Esophagus muscularis mucosa (tissue), 4 donors: ENCODE data around the gene TAS2R4. TPM values are rescaled to one million over a fixed set of nuclear protein-coding genes. Genes with fewer than 3 reads are reported as not detected.

ENCODE experiments used
- DNase-seq: peaks from one replicate; pipeline ENCODE4 v3.0.0-alpha.2; 2017; ENCODE audit errors: extremely low spot score
- H3K27ac ChIP-seq, 4 donors: fragments of 200-600 bp; sonication (generic); replicated peaks in 1 of 4; 1 replicate in 3 of 4; 2 replicates in 1 of 4; pipeline ENCODE4 v1.5.1; 2016 to 2019; ENCODE audit warnings: mild to moderate bottlenecking in 1 of 4
- H3K27me3 ChIP-seq, 4 donors: fragments of 200-600 bp; sonication (generic); one replicate each; pipeline versions ENCODE4 v1.5.1 to v1.6.0; 2016 to 2019
- H3K36me3 ChIP-seq, 4 donors: fragments of 200-600 bp; sonication (generic); one replicate each; pipeline ENCODE4 v1.5.1; 2016 to 2019
- H3K4me1 ChIP-seq, 4 donors: fragments of 200-600 bp; sonication (generic); one replicate each; pipeline ENCODE4 v1.5.1; 2016 to 2019
- H3K4me3 ChIP-seq, 4 donors: fragments of 200-600 bp; sonication (generic); 1 replicate in 2 of 4; 2 replicates in 2 of 4; pipeline ENCODE4 v1.5.1; 2016 to 2019; ENCODE audit warnings: mild to moderate bottlenecking in 4 of 4, moderate library complexity in 1 of 4
- H3K9me3 ChIP-seq, 4 donors: fragments of 200-600 bp; sonication (generic); 1 replicate in 3 of 4; 2 replicates in 1 of 4; pipeline ENCODE4 v1.5.1; 2016 to 2019
- CTCF ChIP-seq, 3 experiments: fragments of 200-600 bp in 2 of 3; fragments of 450-650 bp in 1 of 3; sonication (generic) in 2 of 3; IDR thresholded peaks; one replicate each; pipeline ENCODE4 v1.5.1; 2017 to 2019; ENCODE audit warnings: antibody characterized with exemption in 3 of 3, mild to moderate bottlenecking in 2 of 3, moderate library complexity in 1 of 3
- EP300 ChIP-seq: sonication (generic); formaldehyde crosslinking; IDR thresholded peaks from one replicate; pipeline ENCODE4 v1.6.1; 2017; ENCODE audit warnings: antibody characterized with exemption
- POLR2A ChIP-seq: fragments of 450-650 bp; IDR thresholded peaks from one replicate; pipeline ENCODE4 v1.6.1; 2017; ENCODE audit warnings: antibody characterized with exemption, moderate library complexity, mild to moderate bottlenecking, low read depth
- POLR2AphosphoS5 ChIP-seq, 2 donors: sonication (generic); formaldehyde crosslinking; IDR thresholded peaks; one replicate each; pipeline ENCODE4 v1.6.1; 2017; ENCODE audit warnings: antibody characterized with exemption in 2 of 2
- WGBS: methylation state at CpG from one replicate; pipeline ENCODE4 v1.1.5; 2018; 5-methylcytosine and 5-hydroxymethylcytosine counted together
- intact Hi-C: fragments of 100-400 bp; cut with DNase I; formaldehyde crosslinking; loops from one replicate; pipeline ENCODE4 v1.15.1; 2023
- total RNA-seq, 4 donors: library from RNA; depleted of rRNA; stranded (reverse); fragments of >200 nt; gene quantifications; one replicate each; pipeline versions ENCODE4 v1.1.0 to v1.2.1, GENCODE V29; 2016

Gene TAS2R4
- total RNA-seq: 1 to 10 TPM in 2 of 4 donors, under 1 TPM in 1, not detected in 1; 0.33 to 1.3 (median 1.2) TPM

GRCh38 chr7:141776374-141776773, at the start of gene TAS2R4:
TSS of gene TAS2R4 (plus strand) at chr7:141776674. CDS start at chr7:141778489, 1,815 bp downstream.
- no peak within 1 kb of the TSS for H3K27ac ChIP-seq
- peaks cover 0 to 34% (median 23%) of the 10 kb centered on the region in 4 donors for H3K36me3 ChIP-seq
- 96% methylated on average over 1 of the region's 1 CpG for WGBS
- intact Hi-C loops: no loop called here
- H3K4me3 ChIP-seq: no peak within 1 kb of the TSS
- H3K9me3 ChIP-seq: peaks cover 0 to 6% (median 0%) of the 10 kb centered on the region in 4 donors
- no peaks in the 10 kb centered on the region for H3K4me1 ChIP-seq
- no peaks in the 10 kb centered on the region for H3K27me3 ChIP-seq
- DNase-seq: no peak
- TF ChIP-seq CTCF (IDR thresholded peaks at IDR 0.05) (no peak), EP300 (no peak), POLR2AphosphoS5 (IDR thresholded peaks at IDR 0.05) (no peak)

- Histone ChIP-seq H3K27me3 (no peaks in the 10 kb centered on the region), H3K9me3 (no peaks in the 10 kb centered on the region), H3K36me3 (no peaks in the 10 kb centered on the region), H3K4me3 (no peak overlapping the region), H3K27ac (no peak overlapping the region), H3K4me1 (no peaks in the 10 kb centered on the region)
- DNase-seq: no peak
- TF ChIP-seq CTCF (IDR thresholded peaks at IDR 0.05) (no peak), POLR2AphosphoS5 (IDR thresholded peaks at IDR 0.05) (no peak), POLR2A (no peak), EP300 (no peak)
- 100% methylated on average over 1 of the region's 1 CpG for WGBS
- intact Hi-C loops: no loop called here
These were observed 47.5 kb upstream of the TAS2R4 start for GRCh38 chr7:141729020-141729419.

- no peak for DNase-seq
- no peak overlapping the region for H3K4me3 ChIP-seq
- H3K27ac ChIP-seq: no peak overlapping the region
- H3K4me1 ChIP-seq: no peaks in the 10 kb centered on the region
- no peaks in the 10 kb centered on the region for H3K27me3 ChIP-seq
- 71% methylated on average over 24 of the region's 24 CpGs for WGBS
- TF ChIP-seq POLR2AphosphoS5 (IDR thresholded peaks at IDR 0.05): no peak
- no peaks in the 10 kb centered on the region for H3K9me3 ChIP-seq
- intact Hi-C loops: no loop called here
- H3K36me3 ChIP-seq: no peaks in the 10 kb centered on the region
These were observed 44.9 kb upstream of the TAS2R4 start for GRCh38 chr7:141731476-141732149.

GRCh38 chr7:141737118-141737835, 39.2 kb upstream of the TAS2R4 start:
- Histone ChIP-seq H3K4me3 (peak overlapping the region; percentile 76 to 78 (median 77)), H3K27me3 (no peaks in the 10 kb centered on the region), H3K27ac (peak overlapping the region; percentile 81 to 83 (median 82)), H3K36me3 (peaks cover 8 to 24% (median 21%) of the 10 kb centered on the region in 4 donors), H3K9me3 (no peaks in the 10 kb centered on the region), H3K4me1 (peaks cover 15 to 37% (median 25%) of the 10 kb centered on the region in 4 donors)
- TF ChIP-seq EP300 (no peak), CTCF (IDR thresholded peaks at IDR 0.05) (no peak), POLR2A (no peak), POLR2AphosphoS5 (IDR thresholded peaks at IDR 0.05) (no peak)
- intact Hi-C loops: loop anchor here (5.0 kb wide), 1 partner anchor 35 kb away; the partner anchor contains the start of gene DENND11
- 69% methylated on average over 11 of the region's 11 CpGs for WGBS
- DNase-seq: no peak

- 2% methylated on average over 43 of the region's 46 CpGs for WGBS
- H3K4me1 ChIP-seq: peaks cover 15 to 37% (median 25%) of the 10 kb centered on the region in 4 donors
- peak within 1 kb of the TSS; percentile 76 to 78 (median 77) for H3K4me3 ChIP-seq
- peak within 1 kb of the TSS; percentile 81 to 83 (median 82) for H3K27ac ChIP-seq
- H3K36me3 ChIP-seq: peaks cover 15 to 32% (median 28%) of the 10 kb centered on the region in 4 donors
- peak; percentile 69 to 79 (median 76) for TF ChIP-seq CTCF (IDR thresholded peaks at IDR 0.05)
- no peak for TF ChIP-seq POLR2A
- no peak for TF ChIP-seq EP300
- peak; percentile 90 to 93 for TF ChIP-seq POLR2AphosphoS5 (IDR thresholded peaks at IDR 0.05)
- H3K27me3 ChIP-seq: no peaks in the 10 kb centered on the region
- intact Hi-C loops: loop anchor here (5.0 kb wide), 1 partner anchor 36 kb away; the partner anchor contains the start of gene DENND11
- H3K9me3 ChIP-seq: no peaks in the 10 kb centered on the region
- DNase-seq: peak; percentile 96
These were observed 38.5 kb upstream of the TAS2R4 start, which contains the start of gene SSBP1 for GRCh38 chr7:141737836-141738591. TSS of gene SSBP1 (plus strand) at chr7:141738358. CDS start at chr7:141739167, 809 bp downstream.
